Measurements from ENCODE around the gene SOHLH1.

The SOHLH1 gene, protein sequence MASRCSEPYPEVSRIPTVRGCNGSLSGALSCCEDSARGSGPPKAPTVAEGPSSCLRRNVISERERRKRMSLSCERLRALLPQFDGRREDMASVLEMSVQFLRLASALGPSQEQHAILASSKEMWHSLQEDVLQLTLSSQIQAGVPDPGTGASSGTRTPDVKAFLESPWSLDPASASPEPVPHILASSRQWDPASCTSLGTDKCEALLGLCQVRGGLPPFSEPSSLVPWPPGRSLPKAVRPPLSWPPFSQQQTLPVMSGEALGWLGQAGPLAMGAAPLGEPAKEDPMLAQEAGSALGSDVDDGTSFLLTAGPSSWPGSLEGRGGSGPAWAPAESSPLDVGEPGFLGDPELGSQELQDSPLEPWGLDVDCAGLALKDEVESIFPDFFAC

DNA sequence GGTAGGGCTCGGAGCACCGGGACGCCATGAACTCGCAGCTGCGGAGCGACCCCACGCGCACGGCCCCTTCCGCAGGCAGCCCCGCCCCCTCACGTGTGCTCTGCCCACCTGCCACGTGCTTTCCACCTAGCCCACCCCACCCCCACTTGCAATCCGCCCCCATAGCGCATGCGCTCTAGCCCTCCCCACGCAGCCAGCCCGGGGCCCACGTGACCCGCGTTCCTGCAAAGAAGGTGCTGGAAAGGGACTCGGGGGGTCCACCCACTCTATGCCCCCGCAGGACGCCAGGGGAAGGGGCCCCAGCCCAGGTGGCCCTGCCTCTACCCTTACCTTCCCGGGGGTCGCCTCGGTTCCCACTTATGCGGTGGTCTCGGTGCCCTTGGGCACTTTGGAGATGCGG, at the start of gene SOHLH1:
Gene SOHLH1 (minus strand): TSS at position 42 of the 400 bp plus-strand sequence. CDS start 14 bp downstream, at position 28.
- no peak for DNase-seq

DNA sequence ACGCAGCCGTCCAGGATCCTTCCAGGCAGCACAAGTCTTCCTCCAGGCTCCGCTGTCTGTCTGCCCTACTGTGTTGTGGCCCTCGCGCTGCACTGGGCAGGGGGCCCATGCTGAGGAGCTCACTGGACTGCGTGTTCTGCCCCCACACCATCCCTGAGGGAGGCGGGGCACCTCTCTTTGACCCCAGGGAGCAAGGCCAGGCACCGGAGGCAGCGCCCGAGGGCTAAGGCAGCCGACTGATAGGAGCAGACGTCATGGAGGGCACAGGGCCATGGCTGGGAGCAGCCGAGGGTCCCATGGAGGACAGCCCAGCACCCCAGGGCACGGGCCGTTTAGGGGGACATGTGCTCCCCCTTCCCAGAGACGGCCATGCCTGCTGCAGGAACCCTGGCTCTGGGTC, 49.4 kb upstream of the SOHLH1 start:
- DNase-seq: no peak

DNA sequence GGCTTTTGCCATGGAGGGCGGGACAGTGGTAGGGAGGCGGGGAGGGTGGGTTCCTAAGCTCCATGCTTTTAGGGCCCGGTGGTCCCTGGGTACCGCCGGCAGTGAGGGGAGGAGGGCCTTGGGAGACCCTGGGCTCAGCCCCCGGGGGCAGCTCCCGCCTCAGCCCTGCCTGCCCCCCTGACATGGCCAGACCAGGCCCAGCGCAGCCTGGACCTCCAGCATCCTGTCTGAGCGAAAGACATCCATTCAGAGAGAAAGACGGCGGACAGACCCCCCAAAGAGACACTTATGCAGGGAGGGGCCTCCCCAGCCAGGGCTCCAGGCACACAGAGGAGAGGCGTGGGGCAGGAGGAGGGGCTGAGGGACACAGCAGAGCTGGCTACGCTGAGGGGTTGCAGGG, 48.0 kb upstream of the SOHLH1 start:
- DNase-seq: no peak

DNA sequence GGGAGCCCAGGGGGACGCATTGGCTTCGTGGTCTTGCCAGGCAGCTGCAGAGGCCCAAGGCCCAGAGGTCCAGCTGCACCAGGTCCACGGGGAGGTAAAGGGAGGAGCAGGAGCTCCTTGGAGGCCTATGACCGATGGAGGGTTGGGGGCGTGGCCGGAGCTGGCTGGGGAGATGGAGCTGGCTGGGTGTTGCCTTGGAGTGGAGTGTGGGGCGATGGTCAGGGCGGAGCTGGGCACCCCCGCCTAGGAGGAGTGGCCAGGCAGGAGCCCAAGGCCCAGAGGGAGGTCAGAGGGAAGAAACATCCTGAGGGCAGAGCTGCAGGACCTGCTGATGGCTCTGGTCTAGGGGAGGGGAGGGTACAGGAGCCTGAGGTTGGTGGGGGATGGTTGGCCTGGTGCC, 47.3 kb upstream of the SOHLH1 start:
- DNase-seq: no peak

DNA sequence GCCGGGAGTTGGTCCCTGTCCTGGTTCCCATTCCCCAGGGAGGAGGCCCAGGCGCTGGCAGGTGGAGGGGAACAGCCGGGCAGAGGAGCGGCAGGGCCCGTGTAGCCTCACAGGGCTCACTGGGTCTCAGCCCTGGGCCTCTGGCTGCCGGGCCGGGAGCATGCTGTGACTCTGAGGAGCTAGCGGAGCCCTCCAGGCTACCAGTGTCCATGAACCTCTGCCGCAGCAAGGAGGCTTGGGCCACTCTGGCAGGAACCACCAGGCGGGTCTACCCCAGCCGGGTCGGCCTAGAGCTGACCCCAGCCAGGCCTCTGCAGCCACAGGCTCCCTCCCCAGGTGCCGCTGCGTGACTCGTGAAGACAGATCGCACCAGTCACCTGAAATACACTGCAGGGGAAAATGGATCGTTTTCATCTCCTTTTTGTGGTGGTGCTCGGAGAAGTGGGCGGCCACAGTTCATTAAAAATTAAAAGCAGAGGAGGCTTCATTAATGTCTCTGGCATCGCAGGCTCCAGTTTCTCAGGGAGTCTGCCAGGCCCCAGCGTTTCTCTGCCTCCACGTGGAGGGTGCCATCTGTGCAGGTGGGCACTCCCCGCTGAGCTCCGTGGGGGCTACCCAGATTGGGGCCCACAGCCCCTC, 46.5 kb upstream of the SOHLH1 start:
- no peak for DNase-seq

DNA sequence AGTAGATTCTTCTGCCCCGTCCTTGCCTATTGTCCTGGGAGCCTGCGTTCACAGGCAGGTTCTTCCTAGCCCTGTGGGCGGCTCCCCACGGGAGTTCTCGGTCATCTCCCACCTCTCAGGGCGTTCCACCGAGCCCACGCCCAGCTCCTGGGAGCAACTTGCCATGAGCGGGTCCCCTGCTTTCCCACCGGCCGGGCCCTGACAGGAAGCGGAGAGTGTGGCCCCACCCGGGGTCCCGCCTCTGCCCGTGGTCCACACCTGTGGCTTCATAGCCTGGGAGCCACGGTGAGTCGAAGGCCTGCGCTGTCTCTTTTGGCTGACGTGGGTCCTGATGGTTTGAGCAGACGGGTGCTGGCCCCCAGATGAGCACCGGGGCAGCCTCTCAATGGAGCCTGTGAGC, 45.9 kb upstream of the SOHLH1 start:
- no peak for DNase-seq

DNA sequence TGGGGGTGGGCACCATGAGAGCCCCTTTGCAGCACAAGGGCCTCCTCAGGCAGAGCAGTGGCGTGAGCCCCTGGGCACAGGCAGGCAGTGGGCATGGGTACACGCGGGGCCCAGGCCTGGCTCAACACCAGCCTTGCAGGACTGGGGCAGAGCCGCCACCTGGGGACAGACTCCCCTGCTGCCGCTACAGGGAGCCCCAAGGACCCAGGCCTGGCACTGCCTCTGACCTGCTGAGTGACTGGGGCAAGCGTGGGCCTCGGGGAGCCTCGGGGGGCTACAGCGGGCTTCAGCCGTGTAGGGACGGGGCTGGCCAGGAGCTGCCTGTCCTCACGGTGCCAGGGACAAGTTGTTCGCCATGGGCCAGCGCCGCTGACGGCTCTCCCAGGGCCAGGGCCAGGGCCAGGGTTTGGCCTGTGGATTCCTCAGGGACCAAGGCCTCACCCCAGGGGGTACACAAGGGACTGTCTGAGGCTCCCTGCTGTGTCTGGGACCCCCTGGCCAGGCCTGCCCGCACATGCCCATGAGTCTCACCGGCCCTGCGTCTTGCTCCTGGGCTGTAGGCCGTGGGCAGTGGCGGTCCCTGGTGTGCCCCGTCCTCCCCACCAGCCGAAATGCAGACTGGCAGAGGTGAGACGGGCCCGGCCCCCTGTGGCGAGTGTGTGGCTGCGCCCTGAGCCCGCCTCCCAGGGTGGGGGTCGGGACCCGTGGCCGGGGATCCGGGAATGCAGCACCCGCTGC, 45.2 kb upstream of the SOHLH1 start:
- DNase-seq: no peak

DNA sequence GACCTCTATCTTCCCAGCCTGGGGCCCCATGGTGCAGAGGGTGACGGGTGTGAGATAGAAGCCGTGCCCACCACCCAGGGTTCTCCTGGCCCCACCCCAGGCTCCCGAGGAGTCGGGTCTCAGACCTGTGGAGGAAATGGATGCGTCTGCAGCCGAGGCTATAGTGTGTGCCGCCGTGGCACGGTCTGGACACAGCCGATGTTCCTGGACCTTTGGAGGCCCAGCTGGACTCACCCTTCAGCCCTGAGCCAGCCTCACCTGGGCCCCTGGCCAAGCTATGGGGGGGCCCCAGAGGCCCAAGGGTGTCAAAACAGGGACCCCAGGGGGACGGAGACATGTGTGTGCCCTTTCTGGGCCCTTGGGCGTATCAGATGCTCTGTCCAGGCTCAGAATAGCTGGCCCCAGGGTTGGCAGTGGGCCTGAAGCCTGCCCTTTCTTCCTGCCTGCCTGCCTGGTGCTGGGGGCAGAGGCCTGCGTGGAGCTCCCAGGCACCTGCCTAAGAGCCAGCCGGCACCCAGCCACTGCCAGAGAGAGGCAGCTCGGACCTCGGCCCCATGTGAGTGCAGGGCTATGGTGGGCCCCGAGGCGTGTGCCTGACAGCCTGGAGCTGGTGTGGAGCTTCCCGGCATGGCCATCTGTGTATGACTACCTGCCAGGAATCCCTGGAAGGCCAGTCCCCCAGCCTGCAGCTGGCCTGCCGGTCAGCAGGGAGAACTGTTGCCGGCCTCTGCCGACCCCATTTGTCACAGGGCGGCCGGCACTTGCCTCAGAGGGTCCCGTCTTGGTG, 44.5 kb upstream of the SOHLH1 start:
- no peak for DNase-seq

DNA sequence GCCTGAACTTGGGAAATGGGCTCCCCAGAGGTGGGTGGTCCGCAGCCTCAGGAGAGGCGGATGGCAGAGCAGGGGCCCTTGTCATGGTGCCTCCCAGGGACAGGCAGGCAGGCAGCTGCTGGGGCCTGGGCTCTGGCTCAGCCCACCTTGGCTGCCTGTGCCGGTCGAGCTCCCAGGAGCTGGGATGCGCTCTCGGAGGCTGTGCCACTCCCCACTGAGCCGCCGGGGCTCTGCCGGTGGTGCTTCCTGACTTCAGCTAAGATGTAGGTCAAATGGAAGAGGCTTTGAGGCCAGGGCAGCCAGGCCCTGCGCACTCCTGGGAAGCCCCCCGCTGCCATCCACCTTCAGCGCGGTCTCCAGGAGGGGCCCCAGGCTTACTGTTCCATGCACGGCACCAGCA, 43.7 kb upstream of the SOHLH1 start:
- DNase-seq: no peak

DNA sequence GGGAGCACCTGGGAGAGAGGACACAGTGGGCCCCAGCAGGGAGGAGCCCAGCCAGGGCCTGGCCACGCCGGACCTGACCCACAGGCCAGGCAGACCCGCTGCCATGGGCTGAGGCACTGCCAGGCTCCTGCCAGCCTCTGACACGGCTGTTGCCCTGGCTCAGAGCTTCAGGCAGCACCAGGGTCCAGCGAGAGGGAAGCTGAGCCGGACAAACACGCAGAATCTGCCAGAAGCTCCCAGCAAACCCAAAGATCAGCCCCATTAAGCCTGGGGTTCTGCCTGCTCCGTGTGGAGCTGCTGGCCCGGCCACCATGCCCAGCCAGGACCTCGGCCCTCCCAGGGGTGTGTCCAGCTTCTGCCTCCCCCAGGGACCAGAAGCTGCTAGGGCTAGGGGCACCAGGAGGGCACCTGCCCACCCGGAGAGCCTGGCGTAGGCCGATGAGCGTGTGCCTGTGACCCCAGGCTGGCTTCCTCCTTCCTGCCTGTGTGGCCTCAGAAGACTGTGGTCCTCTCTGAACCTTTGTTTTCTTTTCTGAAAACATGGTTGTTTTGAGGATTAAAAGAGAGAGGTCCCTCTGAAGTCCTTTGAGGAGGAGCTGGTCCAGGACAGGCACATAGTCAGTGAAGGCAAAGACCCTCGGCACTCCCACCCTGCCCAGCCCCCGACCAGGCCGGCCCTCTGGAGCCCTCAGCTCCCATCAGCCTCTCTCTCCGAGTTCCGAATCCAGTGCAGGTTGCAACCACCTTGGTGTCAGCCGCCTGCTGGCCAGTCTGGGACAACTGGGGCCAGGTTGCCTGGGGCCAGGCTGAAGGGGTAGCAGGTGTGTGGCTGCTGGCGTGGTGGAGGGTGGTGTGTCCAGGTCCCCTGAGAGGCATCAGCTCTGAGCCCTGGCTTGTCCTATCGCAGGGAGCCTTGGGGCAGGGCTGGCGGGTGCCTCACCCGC, 42.3 kb upstream of the SOHLH1 start:
- no peak for DNase-seq

DNA sequence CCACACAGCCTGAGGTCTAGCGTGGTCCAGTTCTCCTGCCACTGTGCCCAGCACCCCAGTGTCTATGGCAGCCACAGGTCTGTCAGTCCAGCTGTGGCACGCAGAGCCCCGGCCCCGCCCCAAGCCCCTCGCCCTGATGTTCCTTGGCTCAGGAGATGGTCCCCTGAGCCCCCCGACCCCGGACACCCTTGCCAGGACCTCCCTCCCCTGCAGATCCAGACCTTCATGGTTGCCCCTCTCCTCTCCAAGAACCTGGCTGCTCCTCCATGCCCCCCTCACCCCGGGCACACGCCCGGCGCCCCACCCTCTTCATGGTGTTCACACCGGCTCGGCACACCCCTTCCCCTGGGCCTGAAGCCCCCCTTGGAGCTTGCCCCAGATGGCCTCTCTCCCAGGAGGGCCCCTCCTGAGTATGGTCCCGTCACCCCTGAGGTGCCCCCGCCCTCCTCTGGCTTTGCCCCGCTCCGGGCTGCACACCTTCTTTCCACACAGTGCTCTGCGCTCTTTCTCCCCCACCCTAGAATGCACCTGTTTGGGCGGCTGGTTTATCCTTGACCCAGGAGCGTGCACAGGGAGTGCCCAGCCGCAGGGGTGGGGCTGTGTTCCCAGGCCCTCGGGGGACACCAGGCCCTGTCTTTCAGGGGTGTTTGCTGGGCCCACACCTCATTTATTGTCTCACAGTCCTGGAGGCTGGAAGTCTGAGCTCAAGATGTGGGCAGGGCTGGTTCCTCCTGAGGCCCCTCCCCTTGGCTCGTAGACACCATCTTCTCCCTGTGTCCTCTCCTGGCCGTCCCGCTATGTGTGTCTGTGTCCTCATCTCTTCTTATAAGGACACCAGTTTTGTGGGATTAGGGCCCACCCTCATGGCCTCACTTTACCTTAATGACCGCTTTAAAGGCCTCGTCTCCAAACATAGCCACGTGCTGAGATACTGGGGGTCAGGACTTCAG, 40.3 kb upstream of the SOHLH1 start:
- no peak for DNase-seq

DNA sequence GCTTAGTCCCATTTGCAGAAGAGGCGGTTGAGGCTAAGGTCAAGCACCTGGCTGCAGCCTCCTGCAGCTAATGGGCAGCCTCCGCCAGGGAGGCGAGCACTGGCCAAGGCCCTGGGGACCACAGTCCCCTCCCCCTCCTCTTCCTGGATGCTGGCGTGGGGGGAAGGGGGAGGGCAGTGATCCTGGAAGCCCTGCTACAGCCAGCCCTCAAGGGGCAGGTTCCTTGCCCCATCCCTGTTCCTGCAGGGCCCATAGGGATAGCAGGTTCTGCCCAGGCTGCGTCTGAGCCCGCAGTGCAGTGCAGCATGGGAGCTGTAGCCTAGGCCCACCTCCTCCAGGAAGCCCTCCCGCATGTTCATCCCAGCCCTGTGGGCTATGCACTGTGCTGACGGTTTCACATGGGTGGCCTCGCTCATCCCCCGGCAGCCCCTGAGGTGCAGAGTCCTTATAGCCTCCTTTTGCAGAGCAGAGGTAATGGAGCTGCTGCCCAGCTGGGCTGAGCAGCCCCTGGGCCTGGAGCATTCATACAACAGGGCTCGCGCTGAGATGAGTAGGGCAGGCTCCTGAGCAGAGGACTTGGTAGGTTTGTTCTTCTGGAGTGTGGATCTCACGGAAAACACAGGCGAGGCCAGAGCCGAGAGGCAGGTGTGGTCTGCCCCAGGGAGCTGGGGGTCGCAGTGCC, 38.7 kb upstream of the SOHLH1 start:
- DNase-seq: no peak

DNA sequence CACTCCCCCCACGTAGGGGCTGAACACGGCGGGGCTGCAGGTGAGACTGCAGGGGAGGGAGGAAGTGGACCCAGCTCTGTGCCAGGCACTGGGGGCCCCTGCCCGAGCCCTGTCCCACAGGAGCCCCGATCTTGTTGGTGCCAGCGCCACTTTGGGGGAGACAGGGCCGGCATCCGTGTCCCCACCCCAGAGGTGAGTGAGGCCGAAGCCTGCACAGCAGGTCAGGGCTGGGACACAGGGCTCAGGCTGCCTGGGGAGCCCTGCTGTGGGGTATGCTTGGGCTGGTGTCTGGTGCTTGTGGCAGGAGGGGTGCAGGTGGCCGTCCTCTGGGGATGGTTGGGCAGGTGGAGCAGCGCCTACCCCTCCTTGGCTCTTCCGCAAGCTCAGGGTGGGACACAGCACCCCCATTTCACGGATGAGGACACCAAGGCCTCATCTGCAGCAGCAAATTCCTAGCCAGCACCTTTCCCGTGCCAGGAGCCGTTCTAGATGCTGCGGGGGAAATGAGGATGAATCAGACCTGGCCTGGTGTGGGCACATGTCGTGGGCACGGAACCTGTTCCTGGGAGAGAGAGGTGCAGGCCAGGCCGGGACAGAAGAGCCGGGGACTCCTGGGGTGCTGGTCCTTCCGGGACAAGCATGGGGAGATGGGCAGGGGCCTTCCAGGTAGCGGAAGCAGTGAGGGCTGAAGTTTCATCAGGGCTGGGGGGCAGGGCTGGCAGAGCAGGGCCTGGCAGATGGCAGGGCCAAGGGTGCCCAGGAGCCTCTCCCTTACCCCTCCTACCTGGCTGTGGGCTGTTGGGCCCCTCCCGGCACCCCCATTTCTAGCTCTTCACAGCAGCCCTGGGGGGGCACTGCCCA, 37.9 kb upstream of the SOHLH1 start:
- DNase-seq: no peak

DNA sequence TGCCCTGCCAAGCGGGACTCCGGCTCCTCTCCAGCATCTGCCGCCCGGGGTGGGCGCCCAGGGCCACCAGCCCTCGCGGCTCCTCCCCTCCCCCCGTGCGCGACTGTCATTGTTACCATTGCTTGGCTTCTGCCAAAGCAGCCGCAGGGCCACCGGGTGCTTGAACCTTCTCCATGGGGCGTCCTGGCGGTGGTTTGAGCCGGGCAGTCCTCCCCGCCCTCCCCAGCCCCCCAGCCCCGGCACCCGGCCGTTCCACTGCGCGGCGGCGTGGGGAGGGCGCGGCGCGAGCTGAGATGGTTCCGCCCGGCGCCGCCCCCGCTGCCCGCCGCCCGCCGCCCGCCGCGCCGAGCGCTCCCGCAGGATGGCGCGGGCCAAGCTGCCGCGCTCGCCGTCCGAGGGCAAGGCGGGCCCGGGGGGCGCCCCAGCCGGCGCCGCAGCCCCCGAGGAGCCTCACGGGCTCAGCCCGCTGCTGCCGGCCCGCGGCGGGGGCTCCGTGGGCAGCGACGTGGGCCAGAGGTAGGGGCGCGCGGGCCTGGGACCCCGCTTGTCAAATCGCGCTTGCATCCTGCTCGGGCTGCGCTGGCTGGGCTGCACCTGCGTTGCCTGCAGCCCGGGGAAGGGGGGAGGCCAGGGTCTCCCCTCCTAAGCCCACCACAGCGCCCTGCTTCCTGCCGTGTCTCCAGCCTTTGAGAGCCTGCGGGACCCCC, 37.1 kb upstream of the SOHLH1 start:
- DNase-seq: no peak

DNA sequence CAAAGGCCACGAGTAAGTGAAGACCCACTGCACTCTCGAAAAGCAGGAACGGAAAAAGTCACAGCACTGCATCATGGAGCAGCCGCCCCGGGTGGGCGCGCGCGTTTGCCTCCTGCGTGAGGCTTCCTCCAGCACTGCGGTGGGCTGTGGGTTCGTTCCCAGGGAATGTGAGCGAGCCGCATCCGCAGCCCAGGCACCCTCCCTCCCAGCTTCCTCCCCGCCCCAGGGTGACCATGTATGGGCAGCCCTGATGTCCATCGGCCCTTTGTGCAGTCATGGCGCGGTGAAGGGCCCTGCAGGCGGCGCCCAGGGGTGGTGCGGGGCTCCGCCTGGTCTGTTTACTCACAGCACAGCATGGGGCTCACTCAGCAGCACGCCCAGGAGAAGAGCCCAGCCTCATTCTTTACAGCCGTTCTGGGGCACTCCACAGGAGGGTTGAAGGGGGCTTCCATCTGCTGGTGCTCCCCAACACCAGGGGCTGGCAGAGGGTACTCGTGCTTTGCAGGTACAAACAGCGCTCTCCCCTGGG, 35.4 kb upstream of the SOHLH1 start:
- no peak for DNase-seq

DNA sequence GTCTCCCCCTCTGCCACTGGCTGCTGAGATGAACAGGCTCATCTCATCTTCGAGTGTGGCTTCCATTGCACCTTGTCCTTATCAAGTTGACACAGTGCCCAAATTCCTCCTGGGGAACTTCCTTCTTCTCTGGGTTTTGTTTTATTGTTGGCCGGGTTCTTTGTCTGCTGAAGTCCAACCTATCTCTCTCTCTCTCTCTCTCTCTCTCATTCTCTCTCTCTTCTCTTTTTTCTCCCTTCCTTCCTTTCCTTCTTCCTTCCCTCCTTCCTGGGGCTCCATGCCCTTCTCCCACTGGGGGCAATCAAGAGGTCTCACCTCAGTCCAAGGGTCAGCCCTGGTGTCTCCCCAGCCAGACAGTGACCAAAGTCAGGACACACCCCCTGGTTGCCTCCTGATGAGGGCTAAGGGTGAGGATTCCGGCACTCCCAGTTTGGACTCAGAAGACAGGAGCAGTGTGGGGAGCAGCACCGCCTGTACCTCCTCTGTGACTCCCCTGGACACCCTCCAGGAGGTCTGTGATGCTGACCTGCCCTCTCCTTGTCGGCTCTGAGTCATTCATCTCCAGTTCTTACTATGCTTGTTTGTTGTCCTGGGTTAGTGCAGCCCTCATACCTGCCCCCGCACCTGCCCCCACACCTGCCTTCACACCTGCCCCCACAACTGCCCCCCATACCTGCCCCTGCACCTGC, 33.4 kb upstream of the SOHLH1 start:
- peak; percentile 80 for DNase-seq

DNA sequence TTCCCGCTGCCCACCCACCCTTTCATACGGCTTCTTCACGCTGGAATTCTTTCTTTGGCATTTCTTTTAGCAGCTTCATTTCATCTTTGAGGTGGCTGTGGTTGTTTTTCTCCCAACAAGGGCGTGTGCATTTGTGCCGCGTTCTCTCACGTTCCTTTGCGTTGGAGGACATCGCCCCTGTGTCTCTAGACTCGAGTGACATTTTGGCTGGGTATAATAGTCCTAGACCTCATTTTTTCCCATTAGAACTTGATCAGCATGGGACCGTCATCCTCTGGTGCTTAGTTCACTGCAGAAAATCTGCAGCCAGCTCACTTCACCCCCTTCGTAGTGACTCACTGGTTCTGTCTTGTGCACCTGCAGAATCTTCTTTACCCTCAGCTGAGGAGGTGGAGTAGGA, 32.2 kb upstream of the SOHLH1 start:
- DNase-seq: no peak

DNA sequence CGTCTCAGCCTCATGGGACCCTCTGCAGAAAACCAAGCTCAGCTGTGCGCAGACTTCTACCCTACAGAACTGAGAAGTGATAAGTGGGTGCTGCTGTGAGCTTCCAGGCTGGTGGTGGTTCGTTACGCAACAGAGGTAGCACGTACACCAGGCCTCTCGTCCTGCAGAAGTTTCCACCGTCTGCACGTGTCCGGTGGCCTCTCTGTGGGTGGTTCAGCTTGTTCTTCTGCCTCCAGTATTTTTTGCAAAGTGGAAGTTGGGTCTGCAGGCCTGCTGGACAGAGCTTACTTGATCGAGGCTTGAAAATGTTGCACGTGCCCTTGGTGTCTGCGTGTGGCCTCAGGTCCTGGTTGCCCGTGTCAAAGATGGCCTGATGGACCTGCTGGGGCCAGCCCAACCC, 30.2 kb upstream of the SOHLH1 start:
- DNase-seq: no peak

Measured in OCI-M1 (cell line).